HG02798 (cell line): ENCODE measurements around the gene ARID3C.

Source experiments
- ATAC-seq: cut with Tn5 transposase; IDR thresholded peaks from one replicate; pipeline ENCODE4 v1.9.1; 2021; ENCODE audit warnings: mild to moderate bottlenecking; ENCODE audit not compliant: unreplicated experiment, poor library complexity

Gene ARID3C

GRCh38 chr9:34603610-34604231 lies 25.1 kb downstream of the ARID3C start:
- ATAC-seq, result peak; percentile 80

- no peak for ATAC-seq
These were observed 26.8 kb downstream of the ARID3C start for GRCh38 chr9:34601937-34602573.

- ATAC-seq, result no peak
These were observed 28.0 kb downstream of the ARID3C start for GRCh38 chr9:34600908-34601307.

GRCh38 chr9:34599546-34599945 lies 29.3 kb downstream of the ARID3C start:
- no peak for ATAC-seq

- ATAC-seq, result no peak
These were observed 34.7 kb downstream of the ARID3C start for GRCh38 chr9:34594177-34594576.

GRCh38 chr9:34592895-34593601 lies 35.8 kb downstream of the ARID3C start:
- no peak for ATAC-seq

GRCh38 chr9:34591917-34592866 lies 36.7 kb downstream of the ARID3C start:
- no peak for ATAC-seq

GRCh38 chr9:34591248-34591916 lies 37.5 kb downstream of the ARID3C start:
- peak; percentile 85 for ATAC-seq

- ATAC-seq, result no peak
These were observed 38.3 kb downstream of the ARID3C start for GRCh38 chr9:34590381-34591247.

- ATAC-seq, result no peak
These were observed 39.1 kb downstream of the ARID3C start, which contains the start of gene CNTFR for GRCh38 chr9:34589636-34590380. TSS of gene CNTFR (minus strand) at chr9:34589724. CDS start at chr9:34568981, 20,743 bp downstream.

- no peak for ATAC-seq
These were observed 39.9 kb downstream of the ARID3C start for GRCh38 chr9:34588671-34589635.

- ATAC-seq, result no peak
These were observed 41.6 kb downstream of the ARID3C start for GRCh38 chr9:34587271-34587670.

- ATAC-seq, result no peak
These were observed 42.8 kb downstream of the ARID3C start for GRCh38 chr9:34585946-34586669.

- ATAC-seq, result no peak
These were observed 43.9 kb downstream of the ARID3C start for GRCh38 chr9:34584970-34585369.

GRCh38 chr9:34582787-34583186 lies 46.1 kb downstream of the ARID3C start:
- ATAC-seq, result no peak

GRCh38 chr9:34581318-34581717 lies 47.5 kb downstream of the ARID3C start:
- ATAC-seq, result no peak
